Testis (tissue), 2 donors: ENCODE measurements around the gene MXRA8.

Experiments
- CTCF ChIP-seq, 3 experiments: fragments of 450-650 bp in 2 of 3; fragments of 200-600 bp in 1 of 3; sonication (generic) in 1 of 3; IDR thresholded peaks; one replicate each; pipeline ENCODE4 v1.5.1; 2016 to 2019; ENCODE audit warnings: antibody characterized with exemption in 3 of 3, mild to moderate bottlenecking in 2 of 3, moderate library complexity in 1 of 3
- POLR2A ChIP-seq: fragments of 450-650 bp; IDR thresholded peaks from one replicate; pipeline ENCODE4 v1.6.1; 2017; ENCODE audit warnings: antibody characterized with exemption, mild to moderate bottlenecking, moderate library complexity

DNA sequence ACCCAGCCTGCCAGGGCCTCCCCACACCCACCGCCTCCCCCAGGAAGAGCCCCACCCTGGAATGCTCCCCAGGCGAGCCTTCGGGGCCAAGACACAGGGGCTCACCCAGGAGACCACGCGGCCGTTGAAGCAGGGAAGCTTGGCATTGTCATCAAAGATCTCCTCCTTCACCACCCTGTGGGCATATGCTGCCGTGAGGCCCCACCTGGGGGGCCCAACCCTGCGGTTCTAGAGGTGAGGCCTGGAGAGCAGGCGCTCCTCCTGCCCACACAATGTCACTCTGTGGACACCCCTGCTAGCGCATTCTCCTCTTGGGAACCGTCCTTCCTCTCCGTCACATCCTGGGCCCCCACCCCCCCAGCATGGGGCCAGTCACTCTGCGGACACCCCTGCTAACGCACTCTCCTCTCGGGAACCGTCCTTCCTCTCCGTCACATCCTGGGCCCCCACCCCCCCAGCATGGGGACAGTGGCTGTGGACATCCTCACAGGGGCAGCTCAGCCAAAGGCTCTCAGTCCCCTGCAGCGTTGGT lies 15.7 kb downstream of the MXRA8 start:
- no peak for TF ChIP-seq CTCF (IDR thresholded peaks at IDR 0.05)
- no peak for TF ChIP-seq POLR2A
